ENCODE data around the gene TBC1D5.

DNA sequence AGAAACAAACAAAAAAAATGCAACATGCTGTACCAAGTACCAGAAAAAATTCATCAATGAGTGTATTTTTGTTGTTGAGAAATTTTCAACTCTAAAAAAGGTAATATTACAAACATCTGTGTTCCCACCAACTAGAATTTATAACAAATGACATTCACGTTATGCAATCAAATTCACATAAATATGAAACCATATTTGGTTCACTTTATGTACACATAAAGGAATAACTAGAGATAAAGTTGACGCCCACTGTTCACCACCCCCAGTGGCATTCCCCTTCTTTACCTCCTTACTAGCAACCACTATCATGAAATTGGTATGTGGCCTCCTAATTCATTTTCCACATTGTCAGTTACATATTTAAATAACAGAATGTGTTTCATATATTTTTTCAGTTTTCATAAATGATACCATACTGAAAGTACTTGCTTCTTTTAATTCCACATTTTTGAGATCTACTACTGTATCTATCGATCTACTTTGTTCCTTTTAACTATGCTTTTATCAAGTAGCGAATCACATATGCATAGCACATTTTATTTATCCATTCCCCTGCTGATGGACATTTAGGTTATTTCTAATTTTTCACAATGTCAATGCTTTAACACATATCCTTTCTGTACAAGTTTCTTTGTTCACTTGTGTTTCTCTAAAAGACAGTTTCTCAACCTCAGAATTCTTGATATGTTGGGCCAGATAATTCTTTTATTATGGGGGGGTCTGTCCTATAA, 34.5 kb downstream of the TBC1D5 start:
- TF ChIP-seq POLR2A (IDR thresholded peaks at IDR 0.05): no peak
- TF ChIP-seq, protein P1, sequence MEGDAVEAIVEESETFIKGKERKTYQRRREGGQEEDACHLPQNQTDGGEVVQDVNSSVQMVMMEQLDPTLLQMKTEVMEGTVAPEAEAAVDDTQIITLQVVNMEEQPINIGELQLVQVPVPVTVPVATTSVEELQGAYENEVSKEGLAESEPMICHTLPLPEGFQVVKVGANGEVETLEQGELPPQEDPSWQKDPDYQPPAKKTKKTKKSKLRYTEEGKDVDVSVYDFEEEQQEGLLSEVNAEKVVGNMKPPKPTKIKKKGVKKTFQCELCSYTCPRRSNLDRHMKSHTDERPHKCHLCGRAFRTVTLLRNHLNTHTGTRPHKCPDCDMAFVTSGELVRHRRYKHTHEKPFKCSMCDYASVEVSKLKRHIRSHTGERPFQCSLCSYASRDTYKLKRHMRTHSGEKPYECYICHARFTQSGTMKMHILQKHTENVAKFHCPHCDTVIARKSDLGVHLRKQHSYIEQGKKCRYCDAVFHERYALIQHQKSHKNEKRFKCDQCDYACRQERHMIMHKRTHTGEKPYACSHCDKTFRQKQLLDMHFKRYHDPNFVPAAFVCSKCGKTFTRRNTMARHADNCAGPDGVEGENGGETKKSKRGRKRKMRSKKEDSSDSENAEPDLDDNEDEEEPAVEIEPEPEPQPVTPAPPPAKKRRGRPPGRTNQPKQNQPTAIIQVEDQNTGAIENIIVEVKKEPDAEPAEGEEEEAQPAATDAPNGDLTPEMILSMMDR (IDR thresholded peaks at IDR 0.05): no peak
